ENCODE measurements around the gene SREBF1. TPM values are rescaled to one million over a fixed set of nuclear protein-coding genes. Genes with fewer than 3 reads are reported as not detected.

SREBF1 gene
- total and polyA plus RNA-seq, 2 of the 8 experiments (the other 6 are each of a cell fraction or from before 2014, with no cell fraction given), result 28.6 to 70.8 TPM

- H3K4me1 ChIP-seq (replicated peaks in 1 of 4; ENCODE audit: control insufficient read depth in 3 of 4, insufficient read depth in 4 of 4, low read length in 3 of 4), result peaks cover 13 to 37% (median 21%) of the 10 kb centered on the region in 4 experiments
- DNase-seq (ENCODE audit: low read depth in 1 of 2, low spot score in 2 of 2) (no peak), FAIRE-seq (no peak)
- H3K14ac ChIP-seq (ENCODE audit: insufficient read length), result no peak overlapping the region
- H3K23ac ChIP-seq (ENCODE audit: insufficient read length), result no peak overlapping the region
- WGBS, 2 experiments (ENCODE audit: extremely low coverage in 1 of 2, insufficient coverage in 1 of 2, insufficient read length in 1 of 2, insufficient replicate concordance in 2 of 2, low coverage in 1 of 2, low lambda C conversion rate in 2 of 2, missing lambda C conversion rate in 1 of 2), result 93% methylated on average over 2 of the region's 2 CpGs; no CpG with 5 or more reads in 1 of the 2 experiments
- peaks cover 0 to 3% (median 1%) of the 10 kb centered on the region in 4 experiments; a peak in 3 of 8 replicates for H3K36me3 ChIP-seq (ENCODE audit: control insufficient read depth in 2 of 4, insufficient read depth in 4 of 4, low read length in 3 of 4)
- CTCF ChIA-PET (ENCODE audit: partially characterized antibody), result interaction anchor here (0.6 to 8.9 kb wide), 4 partner anchors 10 to 179 kb away, joined by 3 to 66 read pairs (median 17); partner anchors contain the start of gene SREBF1
- no peak overlapping the region for H4K91ac ChIP-seq (replicated peaks; ENCODE audit: insufficient read length, low read length)
- no peak overlapping the region for H2BK120ac ChIP-seq (replicated peaks; ENCODE audit: low read depth, low read length)
- H2AK5ac ChIP-seq (ENCODE audit: low read depth, low read length), result no peak overlapping the region
- TF ChIP-seq SP2 (IDR thresholded peaks at IDR 0.05; ENCODE audit: low read length), result no peak
- no peak for TF ChIP-seq POU5F1 (IDR thresholded peaks at IDR 0.05; ENCODE audit: low read depth, low read length)
- H2BK12ac ChIP-seq (ENCODE audit: low read depth, low read length), result no peak overlapping the region
- H3K23me2 ChIP-seq (ENCODE audit: low read depth, low read length), result peaks cover 5% of the 10 kb centered on the region
- H3K9me3 ChIP-seq (ENCODE audit: insufficient read depth in 2 of 2, low read depth in 1 of 2, low read length in 1 of 2), result no peaks in the 10 kb centered on the region
- H2BK15ac ChIP-seq (ENCODE audit: low read length), result no peak overlapping the region
- H3K27ac ChIP-seq (ENCODE audit: low read depth, low read length), result no peak overlapping the region
- H3K18ac ChIP-seq (ENCODE audit: extremely low read depth, low read length), result no peak overlapping the region
- H4K8ac ChIP-seq (ENCODE audit: extremely low read depth, insufficient read depth, low read length), result no peak overlapping the region
- no peak overlapping the region for H2AFZ ChIP-seq (ENCODE audit: low read length)
- no peak overlapping the region for H3K4ac ChIP-seq (replicated peaks; ENCODE audit: insufficient read length, low read depth, low read length)
- no peaks in the 10 kb centered on the region; a peak in 1 of 7 replicates for H3K27me3 ChIP-seq (replicated peaks in 1 of 4; ENCODE audit: control insufficient read depth in 3 of 4, extremely low read depth in 1 of 4, insufficient read depth in 3 of 4, low read length in 3 of 4)
- H3K9ac ChIP-seq (replicated peaks in 1 of 4; ENCODE audit: extremely low read depth in 1 of 4, low read depth in 3 of 4, low read length in 3 of 4), result no peak overlapping the region
- H4K20me1 ChIP-seq (replicated peaks in 1 of 2; ENCODE audit: control insufficient read depth in 1 of 2, insufficient read depth in 2 of 2, low read length in 2 of 2), result peaks cover 41 to 67% of the 10 kb centered on the region in 2 experiments
- no peak overlapping the region for H4K5ac ChIP-seq (ENCODE audit: insufficient read length, low read depth, low read length)
- H3K79me2 ChIP-seq (ENCODE audit: control insufficient read depth in 1 of 2, insufficient read depth in 2 of 2, low read length in 2 of 2), result peaks cover 21 to 78% of the 10 kb centered on the region in 2 experiments; a peak in 3 of 4 replicates
- H2BK5ac ChIP-seq (ENCODE audit: low read depth, low read length), result no peak overlapping the region
- peaks cover 39% of the 10 kb centered on the region for H3K79me1 ChIP-seq (ENCODE audit: low read depth, low read length)
- H3K4me2 ChIP-seq (ENCODE audit: insufficient read depth in 1 of 2, low read depth in 2 of 2, low read length in 2 of 2), result no peak overlapping the region
- H2BK20ac ChIP-seq (ENCODE audit: low read length), result no peak overlapping the region
- POLR2A ChIA-PET (ENCODE audit: partially characterized antibody), result interaction anchor here (1.8 to 24.7 kb wide), 4 partner anchors 4 to 34 kb away, joined by 5 to 532 read pairs (median 288); partner anchors contain the start of gene SREBF1
- no peak overlapping the region for H3K4me3 ChIP-seq (ENCODE audit: extremely low read depth in 1 of 4, insufficient read depth in 2 of 4, low read depth in 3 of 4, low read length in 4 of 4)
- no peak overlapping the region for H3K56ac ChIP-seq (replicated peaks; ENCODE audit: insufficient read length, low read depth, low read length)
Measured at GRCh38 chr17:17826342-17826713, 10.5 kb downstream of the SREBF1 start.
